Measurements from ENCODE around the gene SNHG17.

The SNHG17 gene

GRCh38 chr20:38450412-38450975, 15.4 kb upstream of the SNHG17 start:
- H3K36me3 ChIP-seq = peaks cover 0 to 38% (median 23%) of the 10 kb centered on the region in 3 donors
- TF ChIP-seq CTCF (IDR thresholded peaks at IDR 0.05) = no peak
- H3K27me3 ChIP-seq = no peaks in the 10 kb centered on the region
- intact Hi-C loops (cut with DNase I; ENCODE audit: low total_unique reads) = no loop called here
- H3K4me3 ChIP-seq = no peak overlapping the region
- peaks cover 0 to 24% (median 10%) of the 10 kb centered on the region in 4 donors for H3K4me1 ChIP-seq
- no peak overlapping the region for H3K27ac ChIP-seq
- no peak for DNase-seq
- H3K9me3 ChIP-seq = no peaks in the 10 kb centered on the region

GRCh38 chr20:38449046-38449445, 13.9 kb upstream of the SNHG17 start:
- Histone ChIP-seq H3K27me3 (no peaks in the 10 kb centered on the region), H3K4me3 (no peak overlapping the region), H3K36me3 (peaks cover 0 to 38% (median 23%) of the 10 kb centered on the region in 3 donors), H3K4me1 (peaks cover 0 to 24% (median 10%) of the 10 kb centered on the region in 4 donors), H3K9me3 (no peaks in the 10 kb centered on the region), H3K27ac (no peak overlapping the region)
- intact Hi-C loops (cut with DNase I; ENCODE audit: low total_unique reads) = no loop called here
- no peak for DNase-seq
- no peak for TF ChIP-seq CTCF (IDR thresholded peaks at IDR 0.05)

GRCh38 chr20:38447931-38448675, 13.0 kb upstream of the SNHG17 start:
- peaks cover 0 to 24% (median 10%) of the 10 kb centered on the region in 4 donors for H3K4me1 ChIP-seq
- H3K9me3 ChIP-seq = no peaks in the 10 kb centered on the region
- no peak overlapping the region for H3K27ac ChIP-seq
- no peak for TF ChIP-seq CTCF (IDR thresholded peaks at IDR 0.05)
- intact Hi-C loops (cut with DNase I; ENCODE audit: low total_unique reads) = no loop called here
- H3K4me3 ChIP-seq = no peak overlapping the region
- no peaks in the 10 kb centered on the region for H3K27me3 ChIP-seq
- H3K36me3 ChIP-seq = peaks cover 0 to 38% (median 23%) of the 10 kb centered on the region in 3 donors
- no peak for DNase-seq

GRCh38 chr20:38447251-38447661, 12.1 kb upstream of the SNHG17 start:
- H3K4me1 ChIP-seq = peaks cover 0 to 24% (median 10%) of the 10 kb centered on the region in 4 donors
- peak overlapping the region; percentile 75 to 87 for H3K4me3 ChIP-seq
- no peaks in the 10 kb centered on the region for H3K9me3 ChIP-seq
- peak overlapping the region; percentile 86 to 88 for H3K27ac ChIP-seq
- intact Hi-C loops (cut with DNase I; ENCODE audit: low total_unique reads) = no loop called here
- no peak for TF ChIP-seq CTCF (IDR thresholded peaks at IDR 0.05)
- H3K27me3 ChIP-seq = no peaks in the 10 kb centered on the region
- H3K36me3 ChIP-seq = peaks cover 0 to 38% (median 23%) of the 10 kb centered on the region in 3 donors
- no peak for DNase-seq

- peak overlapping the region; percentile 86 to 88 for H3K27ac ChIP-seq
- H3K9me3 ChIP-seq = no peaks in the 10 kb centered on the region
- H3K27me3 ChIP-seq = no peaks in the 10 kb centered on the region
- peak overlapping the region; percentile 75 to 87 for H3K4me3 ChIP-seq
- DNase-seq = peak; percentile 84 to 94
- peaks cover 0 to 24% (median 10%) of the 10 kb centered on the region in 4 donors for H3K4me1 ChIP-seq
- intact Hi-C loops (cut with DNase I; ENCODE audit: low total_unique reads) = no loop called here
- H3K36me3 ChIP-seq = peaks cover 0 to 34% (median 23%) of the 10 kb centered on the region in 3 donors
- TF ChIP-seq CTCF (IDR thresholded peaks at IDR 0.05) = peak; percentile 97
Measured at GRCh38 chr20:38446441-38447209, 11.5 kb upstream of the SNHG17 start.

Measured in tibial artery (tissue), 4 donors.